ENCODE measurements around the gene ZMAT3.
A peak's percentile ranks its signal among the peaks of the same experiment; 100 is the strongest.
"Not testable (repeated sequence)": the region's sequence is repeated elsewhere in the genome, so short reads cannot be mapped to it uniquely, and the experiment has no call there.

ZMAT3 gene

DNA sequence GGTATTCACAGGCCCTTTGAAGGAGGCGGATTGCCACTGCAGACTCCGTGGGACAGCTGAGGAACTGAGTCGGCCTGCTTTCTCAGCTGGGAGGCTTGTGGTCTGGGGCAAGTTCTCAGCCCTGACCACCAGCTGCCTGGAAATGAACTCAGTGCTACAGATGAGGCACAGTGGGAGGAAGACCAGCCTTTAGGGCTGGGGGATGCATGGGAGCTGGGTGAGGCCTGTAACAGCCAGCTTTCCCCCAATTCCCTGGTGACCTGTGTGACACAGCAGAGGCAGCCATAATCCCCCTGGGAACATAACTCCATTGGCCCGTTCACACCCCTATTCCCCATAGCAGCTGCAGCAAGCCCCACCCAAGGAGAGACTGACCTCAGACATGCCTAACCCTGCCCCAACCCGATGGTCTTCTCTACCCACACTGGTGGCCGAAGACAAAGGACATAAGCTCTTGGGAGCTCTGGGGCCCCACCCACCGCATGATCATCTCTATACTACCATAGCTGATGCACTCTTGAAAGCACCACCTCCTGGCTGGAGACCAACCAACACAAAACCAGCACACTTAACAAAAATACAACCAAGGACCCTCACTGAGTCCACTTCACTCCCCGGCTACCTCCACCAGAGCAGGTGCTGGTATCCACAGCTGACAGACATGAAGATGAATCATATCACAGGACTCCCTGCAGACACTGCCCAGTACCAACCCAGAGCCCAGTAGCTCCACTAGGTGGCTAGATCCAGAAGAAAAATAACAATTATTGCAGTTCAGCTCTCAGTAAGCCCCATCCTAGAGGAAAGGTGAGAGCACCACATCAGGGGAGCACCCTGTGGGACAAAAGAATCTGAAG lies 24.9 kb downstream of the ZMAT3 start:
- TF ChIP-seq, protein P1, sequence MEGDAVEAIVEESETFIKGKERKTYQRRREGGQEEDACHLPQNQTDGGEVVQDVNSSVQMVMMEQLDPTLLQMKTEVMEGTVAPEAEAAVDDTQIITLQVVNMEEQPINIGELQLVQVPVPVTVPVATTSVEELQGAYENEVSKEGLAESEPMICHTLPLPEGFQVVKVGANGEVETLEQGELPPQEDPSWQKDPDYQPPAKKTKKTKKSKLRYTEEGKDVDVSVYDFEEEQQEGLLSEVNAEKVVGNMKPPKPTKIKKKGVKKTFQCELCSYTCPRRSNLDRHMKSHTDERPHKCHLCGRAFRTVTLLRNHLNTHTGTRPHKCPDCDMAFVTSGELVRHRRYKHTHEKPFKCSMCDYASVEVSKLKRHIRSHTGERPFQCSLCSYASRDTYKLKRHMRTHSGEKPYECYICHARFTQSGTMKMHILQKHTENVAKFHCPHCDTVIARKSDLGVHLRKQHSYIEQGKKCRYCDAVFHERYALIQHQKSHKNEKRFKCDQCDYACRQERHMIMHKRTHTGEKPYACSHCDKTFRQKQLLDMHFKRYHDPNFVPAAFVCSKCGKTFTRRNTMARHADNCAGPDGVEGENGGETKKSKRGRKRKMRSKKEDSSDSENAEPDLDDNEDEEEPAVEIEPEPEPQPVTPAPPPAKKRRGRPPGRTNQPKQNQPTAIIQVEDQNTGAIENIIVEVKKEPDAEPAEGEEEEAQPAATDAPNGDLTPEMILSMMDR (conservative IDR thresholded peaks at IDR 0.05; ENCODE audit: low read depth, low read length) = peak; percentile 53
- DNase-seq (ENCODE audit: low read depth) = peak; percentile 82
- no peak overlapping the region for H3K4me3 ChIP-seq (ENCODE audit: low read depth, low read length)

DNA sequence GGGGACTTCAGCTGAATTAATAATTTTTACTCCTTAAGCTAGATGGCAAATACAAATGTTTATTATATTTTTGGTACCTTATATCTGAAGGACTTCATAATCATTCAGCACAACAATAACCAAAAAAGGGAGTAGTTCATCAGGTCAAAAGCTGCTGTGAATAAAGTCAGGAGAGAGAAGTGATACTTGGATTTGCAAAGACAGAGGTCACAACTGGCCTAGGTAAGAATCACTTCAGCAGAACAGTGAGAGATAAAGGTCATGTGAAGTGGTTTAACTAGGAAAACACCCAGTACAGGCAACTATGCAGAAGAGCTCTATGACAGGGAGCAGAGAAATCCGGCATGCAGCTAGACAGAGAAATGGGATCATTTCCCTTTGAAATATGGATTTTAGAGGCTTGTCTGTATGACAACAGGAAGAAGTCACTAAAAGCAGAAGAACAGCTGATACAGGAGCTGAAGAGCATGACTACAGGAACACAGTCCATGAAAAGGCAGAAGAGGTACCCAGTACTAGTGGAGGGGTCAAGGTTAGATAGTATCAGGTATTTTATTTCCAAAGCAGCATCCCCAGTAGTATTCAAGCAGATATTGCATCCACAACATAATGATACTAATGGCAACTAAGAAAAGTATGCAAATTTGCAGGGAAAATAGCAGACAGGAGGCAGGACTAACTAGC lies 25.7 kb downstream of the ZMAT3 start:
- peak; percentile 43 for DNase-seq (ENCODE audit: low read depth)
- TF ChIP-seq, protein P1 (conservative IDR thresholded peaks at IDR 0.05; ENCODE audit: low read depth, low read length) = no peak
- no peak overlapping the region for H3K4me3 ChIP-seq (ENCODE audit: low read depth, low read length)

DNA sequence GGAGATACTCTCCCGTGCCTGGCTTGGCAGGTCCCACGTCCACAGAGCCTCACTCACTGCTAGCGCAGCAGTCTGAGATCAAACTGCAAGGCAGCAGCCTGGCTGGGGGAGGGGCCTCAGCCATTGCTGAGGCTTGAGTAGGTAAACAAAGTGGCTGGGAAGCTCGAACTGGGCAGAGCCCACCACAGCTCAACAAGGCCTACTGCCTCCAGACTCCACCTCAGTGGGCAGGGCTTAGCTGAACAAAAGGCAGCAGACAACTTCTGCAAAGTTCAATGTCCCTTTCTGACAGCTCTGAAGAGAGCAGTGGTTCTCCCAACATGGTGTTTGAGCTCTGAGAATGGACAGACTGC lies 32.7 kb downstream of the ZMAT3 start:
- not testable (repeated sequence) for DNase-seq (ENCODE audit: low read depth)

DNA sequence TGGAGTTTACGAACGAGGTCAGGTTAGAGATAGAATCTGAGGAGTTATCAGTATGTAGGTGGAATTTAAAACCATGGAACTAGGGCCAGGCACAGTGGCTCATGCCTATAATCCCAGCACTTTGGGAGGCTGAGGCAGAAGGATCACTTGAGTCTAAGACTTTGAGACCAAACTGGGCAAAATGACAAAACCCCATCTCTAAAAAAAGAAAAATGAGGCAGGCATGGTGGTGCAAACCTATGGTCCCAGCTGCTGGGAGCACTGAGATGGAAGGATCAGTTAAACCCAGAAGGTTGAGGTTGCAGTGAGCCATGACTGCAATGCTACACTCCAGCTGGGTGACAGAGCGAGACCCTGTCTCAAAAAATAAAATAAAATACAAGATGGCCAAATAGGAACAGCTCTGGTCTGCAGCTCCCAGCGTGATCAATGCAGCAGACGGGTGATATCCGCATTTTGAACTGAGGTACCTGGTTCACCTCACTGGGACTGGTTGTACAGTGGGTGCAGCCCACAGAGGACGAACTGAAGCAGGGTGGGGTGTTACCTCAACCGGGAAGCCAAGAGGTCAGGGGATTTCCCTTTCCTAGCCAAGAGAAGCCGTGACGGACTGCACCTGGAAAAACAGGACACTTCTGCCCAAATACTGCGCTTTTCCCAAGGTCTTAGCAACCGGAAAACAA lies 33.3 kb downstream of the ZMAT3 start:
- DNase-seq (ENCODE audit: low read depth) = no peak
- H3K4me3 ChIP-seq (ENCODE audit: low read depth, low read length) = no peak overlapping the region

More for the DNA sequence above, 32.7 kb downstream of the ZMAT3 start:
- not testable (repeated sequence) for H3K4me3 ChIP-seq (ENCODE audit: low read depth, low read length)

DNA sequence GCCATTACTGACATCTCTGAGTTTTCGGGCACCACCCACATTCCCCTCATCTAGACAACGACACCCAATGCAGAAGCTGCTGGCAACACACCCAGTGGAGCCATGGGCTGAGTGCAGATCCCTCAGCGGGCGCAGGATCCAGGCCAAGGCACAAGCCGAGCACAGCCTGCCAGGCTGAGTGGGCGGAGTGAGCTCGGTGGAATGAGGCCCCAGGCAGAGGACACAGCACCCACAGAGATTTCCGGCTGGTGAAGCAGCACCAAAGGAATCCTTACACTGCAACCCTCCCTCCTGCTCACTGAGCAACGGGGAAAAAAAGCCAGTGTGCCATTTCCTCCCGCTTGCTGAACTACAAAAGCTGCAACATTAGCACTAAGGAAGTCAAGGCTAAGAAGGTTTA lies 34.3 kb downstream of the ZMAT3 start:
- TF ChIP-seq, protein P1 (conservative IDR thresholded peaks at IDR 0.05; ENCODE audit: low read depth, low read length) = no peak
- DNase-seq (ENCODE audit: low read depth) = peak; percentile 95
- H3K4me3 ChIP-seq (ENCODE audit: low read depth, low read length) = no peak overlapping the region

More for the DNA sequence above, 33.3 kb downstream of the ZMAT3 start:
- TF ChIP-seq, protein P1 (conservative IDR thresholded peaks at IDR 0.05; ENCODE audit: low read depth, low read length) = no peak

DNA sequence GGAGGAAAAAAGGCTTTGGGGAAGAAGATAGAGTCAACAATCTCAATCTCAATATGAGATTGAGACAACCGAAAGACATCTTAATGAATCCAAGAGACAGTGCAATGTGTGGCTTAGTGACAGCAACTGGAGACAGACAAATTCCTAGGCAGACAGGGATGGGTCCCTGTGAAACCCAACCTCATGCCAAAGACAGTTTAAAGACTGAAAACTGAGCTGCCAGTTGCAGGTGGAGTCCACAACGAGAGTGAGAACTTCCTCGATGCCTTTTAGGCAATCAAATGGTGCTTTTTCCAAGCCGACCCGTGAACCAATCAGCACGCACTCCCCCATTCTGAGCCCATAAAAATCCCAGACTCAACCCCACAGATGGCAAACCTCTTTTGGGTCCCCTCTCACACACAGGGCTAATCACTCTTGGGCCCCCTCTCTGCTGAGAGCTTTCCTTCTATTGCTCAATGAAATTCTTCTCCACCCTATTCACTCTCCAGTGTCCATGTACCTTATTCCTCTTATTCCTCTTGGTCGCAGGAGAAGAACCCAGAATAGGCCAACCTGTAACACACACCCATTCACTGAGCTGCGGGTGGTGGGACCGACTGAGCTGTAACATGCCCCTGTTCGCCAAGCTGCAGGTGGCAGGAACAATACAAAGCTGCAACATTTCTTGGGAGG lies 34.8 kb downstream of the ZMAT3 start:
- TF ChIP-seq, protein P1 (conservative IDR thresholded peaks at IDR 0.05; ENCODE audit: low read depth, low read length) = no peak
- no peak overlapping the region for H3K4me3 ChIP-seq (ENCODE audit: low read depth, low read length)
- no peak for DNase-seq (ENCODE audit: low read depth)

DNA sequence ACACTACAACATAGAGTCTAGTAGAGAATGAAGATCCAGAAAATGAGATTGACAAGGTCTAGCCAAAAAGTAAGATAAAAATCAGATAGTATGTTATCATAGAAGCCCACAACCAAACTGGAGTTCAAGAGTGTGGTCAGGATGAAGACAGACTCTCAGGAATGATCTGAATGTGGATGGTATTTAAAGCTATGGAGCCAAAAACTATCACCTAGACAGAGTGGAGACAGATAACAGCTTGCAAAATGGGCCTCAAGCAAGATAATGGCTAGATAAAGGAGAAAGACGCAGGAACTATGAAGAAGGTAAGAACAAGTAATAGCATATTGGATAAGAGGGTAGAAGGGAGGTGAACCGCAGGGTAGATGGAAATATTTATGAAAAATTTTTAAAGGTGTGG lies 35.4 kb downstream of the ZMAT3 start:
- TF ChIP-seq, protein P1 (conservative IDR thresholded peaks at IDR 0.05; ENCODE audit: low read depth, low read length) = no peak
- no peak overlapping the region for H3K4me3 ChIP-seq (ENCODE audit: low read depth, low read length)
- DNase-seq (ENCODE audit: low read depth) = peak; percentile 53

Measured in choroid plexus epithelial cell (primary cell).